ENCODE results near the gene LST1.

Gene LST1

DNA sequence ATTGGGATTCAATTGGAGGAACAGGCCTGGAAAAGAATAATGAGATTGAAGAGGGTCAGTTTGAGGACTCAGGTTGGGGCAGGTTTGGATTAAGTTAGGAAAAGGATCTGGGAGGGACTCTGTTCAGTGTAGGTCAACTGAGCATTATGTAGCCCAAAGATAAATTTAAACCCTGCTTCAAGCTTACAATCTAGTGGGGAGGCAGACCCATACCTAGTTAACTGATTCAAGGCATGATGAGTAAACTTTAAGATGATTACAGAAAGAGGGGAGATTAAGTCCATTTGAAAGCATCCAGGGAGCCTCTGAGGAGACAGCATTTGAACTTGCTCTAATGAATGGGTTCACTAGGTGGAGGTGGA is 25.4 kb upstream of the LST1 start:
- DNase-seq = no peak

DNA sequence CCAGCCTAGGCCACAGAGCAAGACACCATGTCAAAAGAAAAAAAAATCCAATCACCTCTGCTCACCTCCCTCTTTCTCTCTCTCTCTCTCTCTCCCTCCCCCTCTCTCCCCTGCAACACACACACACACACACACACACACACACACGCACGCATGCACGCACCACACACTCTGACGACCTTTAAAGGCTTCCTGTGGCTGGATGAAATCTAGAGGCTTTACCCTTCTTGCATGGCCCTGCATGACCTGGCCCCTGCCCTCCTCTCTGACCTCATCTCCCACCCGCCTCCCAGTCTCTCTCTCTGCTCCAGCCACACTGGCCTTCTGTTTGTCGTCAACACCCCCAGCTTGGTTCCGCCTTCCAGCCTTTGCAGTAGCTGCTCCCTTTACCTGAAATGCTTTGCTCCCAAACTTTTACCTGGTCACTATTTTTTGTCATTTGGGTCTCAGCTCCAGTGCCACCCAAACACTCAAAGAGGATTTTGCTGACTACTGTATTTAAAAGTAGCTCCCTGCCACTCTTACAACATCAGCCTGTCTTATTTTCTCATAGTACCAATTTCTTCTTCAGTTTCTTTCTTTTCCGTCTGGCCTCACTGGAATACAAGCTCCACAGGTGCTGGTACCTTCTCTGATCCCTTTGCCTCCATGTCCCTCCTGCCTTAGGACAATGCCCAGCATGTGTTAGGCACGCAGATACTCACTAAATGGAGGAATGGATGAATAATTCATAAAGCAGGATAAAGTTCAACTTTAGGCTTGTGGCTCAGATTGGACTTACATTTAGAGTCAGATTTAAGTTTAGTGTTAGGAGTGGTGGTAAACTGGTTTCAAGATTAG is 18.3 kb upstream of the LST1 start:
- no peak for DNase-seq

DNA sequence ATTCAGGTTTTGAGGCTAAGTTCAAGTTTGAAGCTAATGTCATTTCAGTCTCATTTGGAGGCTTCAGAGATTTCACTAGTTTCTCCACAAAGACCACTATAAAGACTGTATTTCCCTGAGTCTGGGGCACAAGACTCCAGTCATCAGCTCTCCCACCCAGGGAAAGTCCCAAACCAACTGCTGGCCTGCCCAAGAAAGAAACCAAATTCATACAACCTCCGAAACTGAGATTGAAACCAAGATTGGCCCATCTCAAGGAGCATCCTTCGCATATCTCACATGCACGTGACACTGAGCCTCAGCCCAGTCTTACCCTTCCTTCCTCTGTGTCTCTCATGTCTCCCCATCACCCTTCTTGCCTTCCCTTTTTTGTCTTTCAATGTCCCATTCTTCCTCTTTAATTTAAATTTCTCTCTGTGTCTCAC is 17.5 kb upstream of the LST1 start:
- no peak for DNase-seq

DNA sequence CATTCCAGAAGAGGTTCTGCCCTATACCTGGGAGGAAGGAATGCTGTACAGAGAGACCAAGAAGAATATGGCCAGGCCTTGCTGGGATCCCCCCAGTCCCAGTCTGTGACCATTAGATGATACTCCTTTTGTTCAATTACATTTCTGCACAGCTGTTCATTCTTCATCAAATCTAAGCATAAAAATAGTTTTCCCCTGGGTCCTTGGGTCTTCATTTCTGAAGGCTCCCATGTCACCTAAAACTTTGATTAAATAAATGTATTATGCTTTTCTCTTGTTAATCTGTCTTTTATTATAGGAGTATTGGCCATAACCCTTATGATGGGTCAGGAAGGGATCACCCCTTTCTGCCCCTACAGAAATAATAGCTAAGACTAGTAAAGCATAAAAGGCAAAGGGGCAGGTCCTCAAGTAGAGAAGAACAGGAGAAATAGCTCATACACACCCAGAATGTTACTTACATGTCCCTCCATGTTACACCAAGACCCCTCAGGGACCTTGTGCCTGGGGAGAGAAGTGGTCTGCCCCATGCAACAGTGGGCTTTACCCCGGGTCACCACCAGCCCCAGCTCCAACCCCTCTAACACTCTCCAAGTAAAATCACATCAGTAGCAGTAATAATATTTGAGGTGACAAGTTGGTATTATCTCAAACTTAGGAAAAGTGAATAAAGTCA is 16.1 kb upstream of the LST1 start:
- DNase-seq = no peak

DNA sequence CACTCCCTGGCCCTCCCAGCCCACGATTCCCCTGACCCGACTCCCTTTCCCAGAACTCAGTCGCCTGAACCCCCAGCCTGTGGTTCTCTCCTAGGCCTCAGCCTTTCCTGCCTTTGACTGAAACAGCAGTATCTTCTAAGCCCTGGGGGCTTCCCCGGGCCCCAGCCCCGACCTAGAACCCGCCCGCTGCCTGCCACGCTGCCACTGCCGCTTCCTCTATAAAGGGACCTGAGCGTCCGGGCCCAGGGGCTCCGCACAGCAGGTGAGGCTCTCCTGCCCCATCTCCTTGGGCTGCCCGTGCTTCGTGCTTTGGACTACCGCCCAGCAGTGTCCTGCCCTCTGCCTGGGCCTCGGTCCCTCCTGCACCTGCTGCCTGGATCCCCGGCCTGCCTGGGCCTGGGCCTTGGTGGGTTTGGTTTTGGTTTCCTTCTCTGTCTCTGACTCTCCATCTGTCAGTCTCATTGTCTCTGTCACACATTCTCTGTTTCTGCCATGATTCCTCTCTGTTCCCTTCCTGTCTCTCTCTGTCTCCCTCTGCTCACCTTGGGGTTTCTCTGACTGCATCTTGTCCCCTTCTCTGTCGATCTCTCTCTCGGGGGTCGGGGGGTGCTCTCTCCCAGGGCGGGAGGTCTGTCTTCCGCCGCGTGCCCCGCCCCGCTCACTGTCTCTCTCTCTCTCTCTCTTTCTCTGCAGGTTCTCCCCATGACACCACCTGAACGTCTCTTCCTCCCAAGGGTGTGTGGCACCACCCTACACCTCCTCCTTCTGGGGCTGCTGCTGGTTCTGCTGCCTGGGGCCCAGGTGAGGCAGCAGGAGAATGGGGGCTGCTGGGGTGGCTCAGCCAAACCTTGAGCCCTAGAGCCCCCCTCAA is 13.8 kb upstream of the LST1 start, which contains the start of gene LTA:
TSS of gene LTA (plus strand) at position 249 of the 871 bp plus-strand sequence. CDS start at position 703, 454 bp downstream.
- no peak for DNase-seq

DNA sequence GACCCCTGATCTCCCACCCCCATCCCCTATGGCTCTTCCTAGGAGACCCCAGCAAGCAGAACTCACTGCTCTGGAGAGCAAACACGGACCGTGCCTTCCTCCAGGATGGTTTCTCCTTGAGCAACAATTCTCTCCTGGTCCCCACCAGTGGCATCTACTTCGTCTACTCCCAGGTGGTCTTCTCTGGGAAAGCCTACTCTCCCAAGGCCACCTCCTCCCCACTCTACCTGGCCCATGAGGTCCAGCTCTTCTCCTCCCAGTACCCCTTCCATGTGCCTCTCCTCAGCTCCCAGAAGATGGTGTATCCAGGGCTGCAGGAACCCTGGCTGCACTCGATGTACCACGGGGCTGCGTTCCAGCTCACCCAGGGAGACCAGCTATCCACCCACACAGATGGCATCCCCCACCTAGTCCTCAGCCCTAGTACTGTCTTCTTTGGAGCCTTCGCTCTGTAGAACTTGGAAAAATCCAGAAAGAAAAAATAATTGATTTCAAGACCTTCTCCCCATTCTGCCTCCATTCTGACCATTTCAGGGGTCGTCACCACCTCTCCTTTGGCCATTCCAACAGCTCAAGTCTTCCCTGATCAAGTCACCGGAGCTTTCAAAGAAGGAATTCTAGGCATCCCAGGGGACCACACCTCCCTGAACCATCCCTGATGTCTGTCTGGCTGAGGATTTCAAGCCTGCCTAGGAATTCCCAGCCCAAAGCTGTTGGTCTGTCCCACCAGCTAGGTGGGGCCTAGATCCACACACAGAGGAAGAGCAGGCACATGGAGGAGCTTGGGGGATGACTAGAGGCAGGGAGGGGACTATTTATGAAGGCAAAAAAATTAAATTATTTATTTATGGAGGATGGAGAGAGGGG is 12.6 kb upstream of the LST1 start:
- DNase-seq = no peak

DNA sequence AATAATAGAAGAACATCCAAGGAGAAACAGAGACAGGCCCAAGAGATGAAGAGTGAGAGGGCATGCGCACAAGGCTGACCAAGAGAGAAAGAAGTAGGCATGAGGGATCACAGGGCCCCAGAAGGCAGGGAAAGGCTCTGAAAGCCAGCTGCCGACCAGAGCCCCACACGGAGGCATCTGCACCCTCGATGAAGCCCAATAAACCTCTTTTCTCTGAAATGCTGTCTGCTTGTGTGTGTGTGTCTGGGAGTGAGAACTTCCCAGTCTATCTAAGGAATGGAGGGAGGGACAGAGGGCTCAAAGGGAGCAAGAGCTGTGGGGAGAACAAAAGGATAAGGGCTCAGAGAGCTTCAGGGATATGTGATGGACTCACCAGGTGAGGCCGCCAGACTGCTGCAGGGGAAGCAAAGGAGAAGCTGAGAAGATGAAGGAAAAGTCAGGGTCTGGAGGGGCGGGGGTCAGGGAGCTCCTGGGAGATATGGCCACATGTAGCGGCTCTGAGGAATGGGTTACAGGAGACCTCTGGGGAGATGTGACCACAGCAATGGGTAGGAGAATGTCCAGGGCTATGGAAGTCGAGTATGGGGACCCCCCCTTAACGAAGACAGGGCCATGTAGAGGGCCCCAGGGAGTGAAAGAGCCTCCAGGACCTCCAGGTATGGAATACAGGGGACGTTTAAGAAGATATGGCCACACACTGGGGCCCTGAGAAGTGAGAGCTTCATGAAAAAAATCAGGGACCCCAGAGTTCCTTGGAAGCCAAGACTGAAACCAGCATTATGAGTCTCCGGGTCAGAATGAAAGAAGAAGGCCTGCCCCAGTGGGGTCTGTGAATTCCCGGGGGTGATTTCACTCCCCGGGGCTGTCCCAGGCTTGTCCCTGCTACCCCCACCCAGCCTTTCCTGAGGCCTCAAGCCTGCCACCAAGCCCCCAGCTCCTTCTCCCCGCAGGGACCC is 11.7 kb upstream of the LST1 start:
- DNase-seq = no peak

DNA sequence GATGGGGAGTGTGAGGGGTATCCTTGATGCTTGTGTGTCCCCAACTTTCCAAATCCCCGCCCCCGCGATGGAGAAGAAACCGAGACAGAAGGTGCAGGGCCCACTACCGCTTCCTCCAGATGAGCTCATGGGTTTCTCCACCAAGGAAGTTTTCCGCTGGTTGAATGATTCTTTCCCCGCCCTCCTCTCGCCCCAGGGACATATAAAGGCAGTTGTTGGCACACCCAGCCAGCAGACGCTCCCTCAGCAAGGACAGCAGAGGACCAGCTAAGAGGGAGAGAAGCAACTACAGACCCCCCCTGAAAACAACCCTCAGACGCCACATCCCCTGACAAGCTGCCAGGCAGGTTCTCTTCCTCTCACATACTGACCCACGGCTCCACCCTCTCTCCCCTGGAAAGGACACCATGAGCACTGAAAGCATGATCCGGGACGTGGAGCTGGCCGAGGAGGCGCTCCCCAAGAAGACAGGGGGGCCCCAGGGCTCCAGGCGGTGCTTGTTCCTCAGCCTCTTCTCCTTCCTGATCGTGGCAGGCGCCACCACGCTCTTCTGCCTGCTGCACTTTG is 10.7 kb upstream of the LST1 start, which contains the start of gene TNF:
TSS of gene TNF (plus strand) at position 231 of the 567 bp plus-strand sequence. CDS start at position 408, 177 bp downstream.
- DNase-seq = no peak

DNA sequence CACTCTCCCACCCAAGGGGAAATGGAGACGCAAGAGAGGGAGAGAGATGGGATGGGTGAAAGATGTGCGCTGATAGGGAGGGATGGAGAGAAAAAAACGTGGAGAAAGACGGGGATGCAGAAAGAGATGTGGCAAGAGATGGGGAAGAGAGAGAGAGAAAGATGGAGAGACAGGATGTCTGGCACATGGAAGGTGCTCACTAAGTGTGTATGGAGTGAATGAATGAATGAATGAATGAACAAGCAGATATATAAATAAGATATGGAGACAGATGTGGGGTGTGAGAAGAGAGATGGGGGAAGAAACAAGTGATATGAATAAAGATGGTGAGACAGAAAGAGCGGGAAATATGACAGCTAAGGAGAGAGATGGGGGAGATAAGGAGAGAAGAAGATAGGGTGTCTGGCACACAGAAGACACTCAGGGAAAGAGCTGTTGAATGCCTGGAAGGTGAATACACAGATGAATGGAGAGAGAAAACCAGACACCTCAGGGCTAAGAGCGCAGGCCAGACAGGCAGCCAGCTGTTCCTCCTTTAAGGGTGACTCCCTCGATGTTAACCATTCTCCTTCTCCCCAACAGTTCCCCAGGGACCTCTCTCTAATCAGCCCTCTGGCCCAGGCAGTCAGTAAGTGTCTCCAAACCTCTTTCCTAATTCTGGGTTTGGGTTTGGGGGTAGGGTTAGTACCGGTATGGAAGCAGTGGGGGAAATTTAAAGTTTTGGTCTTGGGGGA is 10.0 kb upstream of the LST1 start:
- DNase-seq = no peak

DNA sequence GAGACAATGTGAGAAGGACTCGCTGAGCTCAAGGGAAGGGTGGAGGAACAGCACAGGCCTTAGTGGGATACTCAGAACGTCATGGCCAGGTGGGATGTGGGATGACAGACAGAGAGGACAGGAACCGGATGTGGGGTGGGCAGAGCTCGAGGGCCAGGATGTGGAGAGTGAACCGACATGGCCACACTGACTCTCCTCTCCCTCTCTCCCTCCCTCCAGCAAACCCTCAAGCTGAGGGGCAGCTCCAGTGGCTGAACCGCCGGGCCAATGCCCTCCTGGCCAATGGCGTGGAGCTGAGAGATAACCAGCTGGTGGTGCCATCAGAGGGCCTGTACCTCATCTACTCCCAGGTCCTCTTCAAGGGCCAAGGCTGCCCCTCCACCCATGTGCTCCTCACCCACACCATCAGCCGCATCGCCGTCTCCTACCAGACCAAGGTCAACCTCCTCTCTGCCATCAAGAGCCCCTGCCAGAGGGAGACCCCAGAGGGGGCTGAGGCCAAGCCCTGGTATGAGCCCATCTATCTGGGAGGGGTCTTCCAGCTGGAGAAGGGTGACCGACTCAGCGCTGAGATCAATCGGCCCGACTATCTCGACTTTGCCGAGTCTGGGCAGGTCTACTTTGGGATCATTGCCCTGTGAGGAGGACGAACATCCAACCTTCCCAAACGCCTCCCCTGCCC is 9.0 kb upstream of the LST1 start:
- DNase-seq = no peak

DNA sequence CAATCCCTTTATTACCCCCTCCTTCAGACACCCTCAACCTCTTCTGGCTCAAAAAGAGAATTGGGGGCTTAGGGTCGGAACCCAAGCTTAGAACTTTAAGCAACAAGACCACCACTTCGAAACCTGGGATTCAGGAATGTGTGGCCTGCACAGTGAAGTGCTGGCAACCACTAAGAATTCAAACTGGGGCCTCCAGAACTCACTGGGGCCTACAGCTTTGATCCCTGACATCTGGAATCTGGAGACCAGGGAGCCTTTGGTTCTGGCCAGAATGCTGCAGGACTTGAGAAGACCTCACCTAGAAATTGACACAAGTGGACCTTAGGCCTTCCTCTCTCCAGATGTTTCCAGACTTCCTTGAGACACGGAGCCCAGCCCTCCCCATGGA is 8.5 kb upstream of the LST1 start:
- DNase-seq = no peak

DNA sequence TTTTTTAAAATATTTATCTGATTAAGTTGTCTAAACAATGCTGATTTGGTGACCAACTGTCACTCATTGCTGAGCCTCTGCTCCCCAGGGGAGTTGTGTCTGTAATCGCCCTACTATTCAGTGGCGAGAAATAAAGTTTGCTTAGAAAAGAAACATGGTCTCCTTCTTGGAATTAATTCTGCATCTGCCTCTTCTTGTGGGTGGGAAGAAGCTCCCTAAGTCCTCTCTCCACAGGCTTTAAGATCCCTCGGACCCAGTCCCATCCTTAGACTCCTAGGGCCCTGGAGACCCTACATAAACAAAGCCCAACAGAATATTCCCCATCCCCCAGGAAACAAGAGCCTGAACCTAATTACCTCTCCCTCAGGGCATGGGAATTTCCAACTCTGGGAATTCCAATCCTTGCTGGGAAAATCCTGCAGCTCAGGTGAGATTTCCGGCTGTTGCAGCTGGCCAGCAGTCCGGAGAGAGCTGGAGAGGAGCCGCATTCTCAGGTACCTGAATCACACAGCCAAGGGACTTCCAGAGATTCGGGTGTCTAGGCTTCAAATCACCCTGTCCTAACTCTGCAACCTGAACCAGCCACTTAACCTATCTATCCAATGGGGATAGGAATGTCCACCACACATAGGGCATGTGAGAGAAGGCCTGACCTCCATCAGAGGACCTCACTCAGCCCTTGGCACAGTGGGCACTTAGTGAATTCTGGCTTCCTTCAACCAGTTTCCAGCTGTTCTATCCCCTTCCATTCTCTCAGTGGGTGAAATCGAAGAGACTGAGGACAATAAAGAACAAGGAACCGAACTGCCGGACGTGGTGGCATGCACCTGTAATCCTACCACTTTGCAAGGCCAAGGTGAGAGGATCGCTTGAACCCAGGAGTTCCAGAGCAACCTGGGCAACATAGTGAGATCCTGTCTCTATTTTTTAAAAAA is 7.6 kb upstream of the LST1 start:
- no peak for DNase-seq

DNA sequence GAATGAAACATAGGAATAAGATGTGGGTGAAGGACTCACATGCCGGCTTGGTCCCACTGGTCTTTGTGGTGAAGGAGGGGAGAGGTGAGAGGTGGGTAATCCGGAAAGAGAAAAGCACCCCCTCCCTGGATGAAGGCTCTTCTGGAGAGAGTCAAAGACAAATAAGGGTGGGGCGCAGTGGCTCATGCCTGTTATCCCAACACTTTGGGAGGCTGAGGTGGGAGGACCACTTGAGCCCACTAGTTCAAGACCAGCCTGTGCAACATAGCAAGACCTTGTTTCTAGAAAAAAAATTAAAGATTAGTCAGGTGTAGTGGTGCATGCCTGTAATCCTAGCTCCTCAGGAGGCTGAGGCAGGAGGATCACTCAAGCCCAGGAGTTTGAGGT is 7.0 kb upstream of the LST1 start:
- DNase-seq = no peak

DNA sequence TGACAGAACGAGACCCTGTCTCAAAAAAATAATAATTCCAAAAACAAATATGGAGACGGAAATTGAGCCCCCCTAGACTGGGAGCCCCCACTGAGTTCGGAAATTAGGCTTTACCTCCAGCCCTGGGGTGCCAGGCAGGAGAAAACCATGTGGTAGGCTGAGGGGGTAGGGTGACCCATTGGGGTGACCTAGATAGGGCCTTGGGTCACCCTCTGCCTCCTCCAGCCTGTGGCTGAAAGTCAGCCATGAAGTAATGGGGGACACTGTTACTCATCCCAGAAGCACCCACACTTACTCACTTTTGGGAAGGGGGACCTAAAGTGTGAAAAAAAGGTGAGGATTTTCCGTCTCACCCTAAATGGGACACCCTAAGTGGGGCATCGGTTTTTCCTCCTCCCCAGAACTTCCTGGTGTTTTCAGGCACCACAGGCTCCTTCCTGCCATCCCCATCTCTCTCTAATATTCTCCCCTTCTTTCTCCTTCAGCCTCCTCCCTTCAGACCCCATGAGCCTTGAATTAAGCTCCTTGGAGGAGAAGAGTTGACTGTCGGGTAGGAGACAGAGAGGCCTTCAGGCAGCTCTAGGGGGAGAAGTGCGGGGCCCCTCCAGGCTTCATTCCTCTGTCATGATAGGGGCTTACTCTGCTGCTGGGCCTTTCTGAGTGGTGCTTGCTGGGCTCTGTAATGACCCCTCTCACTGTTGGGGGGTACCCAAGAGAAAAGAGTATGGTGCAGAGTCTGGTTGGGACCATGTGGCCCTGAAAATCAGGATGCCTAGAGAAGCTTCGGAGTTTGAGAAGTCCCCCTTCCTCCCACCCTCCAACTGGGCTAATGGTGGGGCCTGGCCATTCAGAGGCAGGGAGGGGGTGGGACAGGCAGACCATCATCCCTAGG is 6.3 kb upstream of the LST1 start:
- DNase-seq = no peak

DNA sequence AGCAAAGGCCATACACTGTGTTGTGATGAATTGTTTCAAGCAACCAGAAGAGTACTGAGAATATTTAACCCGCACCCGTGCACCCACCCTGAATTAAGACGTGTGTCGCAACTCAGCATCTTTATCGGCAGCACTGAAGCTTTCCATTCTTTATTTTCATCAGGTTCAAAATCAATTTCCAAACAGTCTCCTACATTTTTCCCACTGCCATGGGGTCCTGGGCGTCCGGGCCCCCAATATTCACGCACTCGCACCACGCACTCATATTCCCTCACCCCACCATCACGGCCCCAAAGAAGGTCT is 5.7 kb upstream of the LST1 start:
- DNase-seq = no peak

DNA sequence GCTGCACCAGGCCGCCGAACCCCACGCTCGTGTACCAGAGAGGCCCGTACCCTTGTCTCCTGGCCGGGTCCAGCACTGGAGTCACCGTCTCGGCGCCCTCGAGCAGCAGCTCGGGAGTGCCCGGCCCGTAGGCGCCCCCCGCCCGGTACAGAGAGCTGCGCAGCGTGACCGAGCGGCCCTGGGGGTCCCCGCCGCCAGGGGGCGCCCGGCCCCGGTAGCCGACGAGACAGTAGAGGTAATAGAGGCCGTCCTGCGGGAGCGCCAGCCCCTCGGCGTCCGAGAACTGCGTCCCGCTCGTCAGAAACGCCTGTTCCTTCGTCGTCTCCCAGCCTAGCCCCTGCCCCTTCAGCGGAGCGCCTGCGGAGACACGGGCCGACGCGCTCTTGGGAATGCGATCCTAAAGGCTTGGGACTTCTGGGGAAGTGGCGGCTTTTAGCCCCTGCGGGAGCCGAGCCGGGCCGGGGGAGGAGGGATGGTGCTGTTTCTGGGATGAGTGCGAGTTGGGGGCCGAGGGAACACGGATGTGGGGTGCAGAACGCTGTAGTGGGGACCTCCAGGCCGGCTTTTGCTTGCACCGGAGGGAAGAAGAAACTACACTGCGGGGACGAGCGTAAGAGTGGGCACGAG is 5.2 kb upstream of the LST1 start:
- DNase-seq = peak; percentile 89

Measured in hematopoietic multipotent progenitor cell treated with erythropoietin and hydrocortisone succinate and interleukin-3 and kit ligand, for 6 days (in vitro differentiated cells).